WERI-Rb-1 (cell line): ENCODE measurements around the gene EIF1.

Source experiments
- DNase-seq: peaks from one replicate; pipeline ENCODE4 v3.0.0-alpha.2; 2020
- H3K27ac ChIP-seq: fragments of 250-450 bp; sonication (Bioruptor Pico); 2 replicates; pipeline ENCODE4 v1.5.1; 2020; ENCODE audit warnings: mild to moderate bottlenecking, moderate library complexity
- H3K27me3 ChIP-seq: fragments of 250-450 bp; sonication (Bioruptor Pico); 2 replicates; pipeline ENCODE4 v1.5.1; 2021; ENCODE audit warnings: mild to moderate bottlenecking, low read depth, moderate library complexity; ENCODE audit not compliant: insufficient read depth, severe bottlenecking
- H3K36me3 ChIP-seq: fragments of 250-450 bp; sonication (Bioruptor Pico); 2 replicates; pipeline ENCODE4 v1.5.1; 2020; ENCODE audit warnings: mild to moderate bottlenecking, moderate library complexity
- H3K4me3 ChIP-seq: 2 replicates; pipeline ENCODE4 v1.5.1; 2011; ENCODE audit warnings: low read depth, mild to moderate bottlenecking, control low read depth, low read length
- H3K9me3 ChIP-seq: fragments of 250-450 bp; sonication (Bioruptor Pico); 2 replicates; pipeline ENCODE4 v1.5.1; 2021; ENCODE audit warnings: mild to moderate bottlenecking, moderate library complexity; ENCODE audit not compliant: severe bottlenecking
- TF ChIP-seq, protein P1 (sequence below): IDR thresholded peaks from 2 replicates; pipeline ENCODE4 v1.5.1; 2011; ENCODE audit warnings: low read depth, mild to moderate bottlenecking, control low read depth, inconsistent platforms, low read length

EIF1 gene

DNA sequence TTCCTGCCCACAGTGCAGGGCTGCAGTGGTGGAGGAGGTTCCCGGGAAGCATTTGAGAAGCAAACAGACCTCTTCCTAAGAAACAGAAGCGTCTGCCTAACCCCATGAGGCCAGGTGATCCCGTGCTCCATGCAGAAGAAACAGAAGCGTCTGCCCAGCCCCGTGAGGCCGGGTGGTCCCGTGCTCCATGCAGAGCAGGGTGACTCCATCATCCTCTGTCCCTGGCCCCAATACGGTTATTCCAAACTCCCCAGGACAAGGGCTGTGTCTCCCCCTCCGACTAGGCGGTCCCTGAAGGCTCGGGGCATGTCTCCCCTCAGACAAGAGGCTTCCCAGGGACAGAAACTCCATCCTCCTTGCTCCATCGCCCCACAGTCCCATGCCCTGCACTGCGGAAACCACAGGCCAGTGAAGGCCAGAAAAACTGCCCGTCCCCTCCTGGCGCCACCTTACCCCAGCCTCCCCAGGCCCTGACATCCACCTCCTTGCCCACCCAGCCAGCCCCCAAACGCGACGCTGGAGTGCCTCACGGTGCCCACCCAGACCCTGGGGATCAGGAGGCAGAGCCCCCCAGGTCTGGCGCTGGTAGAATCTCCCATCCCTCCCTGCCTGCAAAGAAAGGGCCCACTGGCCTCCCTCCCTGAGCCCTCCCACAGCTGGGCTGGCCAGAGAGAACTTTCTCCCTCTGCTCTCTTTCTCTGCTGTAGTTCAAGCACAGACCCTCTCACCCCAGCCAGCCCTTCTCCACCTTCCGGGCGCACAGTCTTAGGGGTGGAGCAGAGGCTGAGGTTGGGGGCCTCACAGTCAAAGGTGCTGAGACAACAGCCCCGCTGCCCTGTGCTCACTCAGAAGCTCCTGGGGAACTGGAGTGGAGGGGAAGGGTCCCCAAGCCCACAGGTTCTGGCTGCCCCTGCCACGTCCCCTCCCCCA is 33.7 kb upstream of the EIF1 start:
- Histone ChIP-seq H3K36me3 (no peaks in the 10 kb centered on the region), H3K4me3 (no peak overlapping the region), H3K27ac (peak overlapping the region; percentile 48), H3K27me3 (no peaks in the 10 kb centered on the region), H3K9me3 (no peaks in the 10 kb centered on the region)
- TF ChIP-seq, protein P1, sequence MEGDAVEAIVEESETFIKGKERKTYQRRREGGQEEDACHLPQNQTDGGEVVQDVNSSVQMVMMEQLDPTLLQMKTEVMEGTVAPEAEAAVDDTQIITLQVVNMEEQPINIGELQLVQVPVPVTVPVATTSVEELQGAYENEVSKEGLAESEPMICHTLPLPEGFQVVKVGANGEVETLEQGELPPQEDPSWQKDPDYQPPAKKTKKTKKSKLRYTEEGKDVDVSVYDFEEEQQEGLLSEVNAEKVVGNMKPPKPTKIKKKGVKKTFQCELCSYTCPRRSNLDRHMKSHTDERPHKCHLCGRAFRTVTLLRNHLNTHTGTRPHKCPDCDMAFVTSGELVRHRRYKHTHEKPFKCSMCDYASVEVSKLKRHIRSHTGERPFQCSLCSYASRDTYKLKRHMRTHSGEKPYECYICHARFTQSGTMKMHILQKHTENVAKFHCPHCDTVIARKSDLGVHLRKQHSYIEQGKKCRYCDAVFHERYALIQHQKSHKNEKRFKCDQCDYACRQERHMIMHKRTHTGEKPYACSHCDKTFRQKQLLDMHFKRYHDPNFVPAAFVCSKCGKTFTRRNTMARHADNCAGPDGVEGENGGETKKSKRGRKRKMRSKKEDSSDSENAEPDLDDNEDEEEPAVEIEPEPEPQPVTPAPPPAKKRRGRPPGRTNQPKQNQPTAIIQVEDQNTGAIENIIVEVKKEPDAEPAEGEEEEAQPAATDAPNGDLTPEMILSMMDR: no peak
- no peak for DNase-seq

DNA sequence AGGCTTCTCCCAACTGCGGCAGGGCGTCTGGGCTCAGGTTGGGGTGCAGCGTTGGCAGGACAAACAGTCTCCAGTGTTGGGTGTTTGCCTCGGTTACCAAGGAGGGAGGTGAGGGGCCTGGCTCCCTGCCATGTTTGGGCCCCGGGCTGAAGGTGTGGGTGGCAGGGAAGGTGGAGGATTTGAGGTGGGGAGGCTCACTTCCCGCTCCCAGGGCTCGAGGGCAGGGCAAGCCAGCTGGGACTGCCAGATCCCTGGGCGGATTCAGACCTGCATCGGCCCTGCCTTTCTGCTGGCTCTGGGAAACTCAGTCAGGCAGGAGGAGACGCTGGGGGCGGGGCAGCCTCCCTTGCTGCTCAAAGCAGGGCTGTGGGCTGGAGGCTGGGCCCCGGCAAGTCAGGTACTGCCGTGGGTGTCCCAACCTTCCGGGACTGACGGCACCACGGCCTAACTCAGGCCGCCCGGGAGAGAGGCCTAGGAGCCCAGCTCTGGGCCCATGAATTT is 33.0 kb upstream of the EIF1 start:
- H3K36me3 ChIP-seq: no peaks in the 10 kb centered on the region
- H3K27ac ChIP-seq: peak overlapping the region; percentile 48
- no peak overlapping the region for H3K4me3 ChIP-seq
- H3K27me3 ChIP-seq: no peaks in the 10 kb centered on the region
- DNase-seq: peak; percentile 84
- H3K9me3 ChIP-seq: no peaks in the 10 kb centered on the region
- TF ChIP-seq, protein P1: no peak

DNA sequence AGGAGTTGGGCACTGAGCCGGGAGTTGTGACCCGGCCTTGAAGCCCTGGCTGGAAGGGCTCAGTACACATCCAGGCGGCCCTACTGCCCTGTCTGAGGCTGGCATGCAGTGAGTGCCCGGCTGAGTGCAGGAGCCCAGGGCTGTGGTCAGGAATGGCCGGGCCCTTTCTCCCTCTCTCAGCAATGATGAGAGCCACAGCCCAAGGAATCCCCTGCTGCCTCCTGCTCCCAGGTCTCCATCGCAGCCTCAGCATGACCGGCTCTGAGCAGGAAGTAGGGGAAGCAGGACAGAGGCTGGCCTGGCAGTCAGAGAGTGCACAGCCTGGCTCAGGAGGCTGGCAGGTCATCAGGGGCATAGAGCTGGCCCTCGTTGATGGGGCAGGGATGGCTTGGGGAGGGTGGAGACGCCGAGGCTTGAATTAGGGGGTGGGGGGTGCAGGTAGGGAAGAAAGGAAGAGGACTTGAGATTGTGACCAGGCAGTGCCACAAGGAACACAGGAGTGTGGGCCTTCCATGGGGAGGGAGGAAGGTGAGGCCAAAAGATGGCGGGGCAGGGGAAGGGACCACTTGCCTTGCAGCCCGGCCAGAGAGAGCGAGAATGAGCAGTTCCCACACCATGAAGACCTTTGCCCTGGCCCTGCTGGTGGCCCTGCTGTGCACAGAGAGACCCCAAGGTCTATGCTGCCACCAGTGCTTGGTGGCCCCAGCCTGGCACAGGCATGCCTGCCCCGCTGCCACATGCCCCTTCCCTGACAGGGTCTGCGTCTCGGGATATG is 32.2 kb upstream of the EIF1 start:
- H3K4me3 ChIP-seq: no peak overlapping the region
- no peaks in the 10 kb centered on the region for H3K9me3 ChIP-seq
- no peak for DNase-seq
- no peak overlapping the region; the same call in 1 of the 2 replicates for H3K27ac ChIP-seq
- TF ChIP-seq, protein P1: no peak
- H3K36me3 ChIP-seq: no peaks in the 10 kb centered on the region
- no peaks in the 10 kb centered on the region for H3K27me3 ChIP-seq

DNA sequence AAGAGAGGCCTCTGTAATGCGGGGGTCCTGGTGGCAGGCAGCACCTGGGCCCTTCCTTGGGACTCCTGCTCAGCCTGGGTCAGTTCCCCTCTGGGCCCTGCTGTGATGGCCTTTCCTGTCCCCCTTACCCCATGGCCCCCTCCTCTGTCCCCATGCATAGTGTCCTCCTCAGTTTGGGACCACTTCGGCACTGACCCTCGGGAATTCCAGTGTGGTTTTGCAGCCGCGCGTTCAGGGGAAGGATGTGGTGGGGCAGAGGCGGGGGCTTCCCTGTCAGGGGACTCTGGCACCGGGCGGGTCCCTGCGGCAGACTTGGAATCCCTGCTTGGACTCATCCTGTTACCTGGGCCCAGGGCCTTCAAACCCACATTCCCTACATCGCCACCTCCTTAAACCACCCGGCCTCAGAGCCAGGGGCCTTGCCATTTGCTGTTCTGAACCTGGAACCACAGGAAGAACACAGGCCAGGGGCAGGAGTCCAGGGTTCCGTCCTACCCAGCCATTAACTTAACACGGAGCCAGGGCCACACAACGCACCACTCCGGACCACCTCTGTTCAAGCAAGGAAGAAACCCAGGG is 31.4 kb upstream of the EIF1 start:
- Histone ChIP-seq H3K36me3 (no peaks in the 10 kb centered on the region), H3K9me3 (no peaks in the 10 kb centered on the region), H3K4me3 (no peak overlapping the region), H3K27me3 (no peaks in the 10 kb centered on the region), H3K27ac (no peak overlapping the region)
- TF ChIP-seq, protein P1: no peak
- DNase-seq: no peak

DNA sequence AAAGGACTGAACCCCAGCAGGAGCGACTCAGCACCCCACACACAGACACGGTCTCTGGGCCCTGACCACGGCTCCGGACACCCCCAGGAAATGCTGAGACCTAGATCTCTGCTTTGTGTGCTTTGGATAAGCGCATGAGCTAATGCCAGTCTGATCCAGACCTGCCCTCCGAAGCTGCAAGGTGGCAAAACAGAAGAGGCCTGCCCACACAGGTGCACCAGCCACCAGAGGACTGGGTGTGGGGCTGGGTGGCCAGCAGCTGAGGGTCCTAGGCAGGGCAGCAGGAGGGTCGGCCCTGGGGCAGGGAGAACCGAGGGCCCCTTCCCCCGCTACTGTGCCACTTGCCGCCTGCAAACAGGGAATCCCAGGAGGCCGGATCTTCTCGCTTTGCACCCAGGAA is 30.7 kb upstream of the EIF1 start:
- Histone ChIP-seq H3K27me3 (no peaks in the 10 kb centered on the region), H3K27ac (no peak overlapping the region), H3K36me3 (no peaks in the 10 kb centered on the region), H3K9me3 (no peaks in the 10 kb centered on the region), H3K4me3 (no peak overlapping the region)
- TF ChIP-seq, protein P1: no peak
- DNase-seq: no peak
